Measurements from ENCODE around the gene TMED9. TPM values are rescaled to one million over a fixed set of nuclear protein-coding genes. Genes with fewer than 3 reads are reported as not detected.
A peak's percentile ranks its signal among the peaks of the same experiment; 100 is the strongest.

The TMED9 gene
- total RNA-seq, 4 donors from 2014 or later = 24.3 to 67.2 (median 37.3) TPM

DNA sequence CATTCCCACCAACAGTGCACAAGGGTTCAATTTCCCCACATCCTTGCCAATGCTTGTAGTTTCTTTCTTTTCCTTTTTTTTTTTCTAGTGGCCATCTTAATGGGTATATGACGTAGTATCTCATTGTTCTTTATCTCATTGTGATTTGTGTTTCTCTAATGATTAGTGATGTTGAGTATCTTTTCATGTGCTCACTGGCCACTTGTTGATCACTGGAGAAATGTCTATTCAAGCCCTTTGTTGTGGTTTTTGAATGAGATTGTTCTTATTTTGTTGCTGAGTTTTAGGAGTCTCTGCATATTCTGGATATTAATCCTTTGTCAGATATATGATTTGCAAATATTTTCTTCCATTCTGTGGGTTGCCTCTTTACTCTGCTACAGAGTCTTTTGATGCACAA lies 1.6 kb upstream of the TMED9 start:
- TF ChIP-seq, protein P1, sequence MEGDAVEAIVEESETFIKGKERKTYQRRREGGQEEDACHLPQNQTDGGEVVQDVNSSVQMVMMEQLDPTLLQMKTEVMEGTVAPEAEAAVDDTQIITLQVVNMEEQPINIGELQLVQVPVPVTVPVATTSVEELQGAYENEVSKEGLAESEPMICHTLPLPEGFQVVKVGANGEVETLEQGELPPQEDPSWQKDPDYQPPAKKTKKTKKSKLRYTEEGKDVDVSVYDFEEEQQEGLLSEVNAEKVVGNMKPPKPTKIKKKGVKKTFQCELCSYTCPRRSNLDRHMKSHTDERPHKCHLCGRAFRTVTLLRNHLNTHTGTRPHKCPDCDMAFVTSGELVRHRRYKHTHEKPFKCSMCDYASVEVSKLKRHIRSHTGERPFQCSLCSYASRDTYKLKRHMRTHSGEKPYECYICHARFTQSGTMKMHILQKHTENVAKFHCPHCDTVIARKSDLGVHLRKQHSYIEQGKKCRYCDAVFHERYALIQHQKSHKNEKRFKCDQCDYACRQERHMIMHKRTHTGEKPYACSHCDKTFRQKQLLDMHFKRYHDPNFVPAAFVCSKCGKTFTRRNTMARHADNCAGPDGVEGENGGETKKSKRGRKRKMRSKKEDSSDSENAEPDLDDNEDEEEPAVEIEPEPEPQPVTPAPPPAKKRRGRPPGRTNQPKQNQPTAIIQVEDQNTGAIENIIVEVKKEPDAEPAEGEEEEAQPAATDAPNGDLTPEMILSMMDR (IDR thresholded peaks at IDR 0.05 in 4 of 5, conservative IDR thresholded peaks at IDR 0.05 in 1 of 5) = no peak
- TF ChIP-seq POLR2A (IDR thresholded peaks at IDR 0.05) = no peak
- in situ Hi-C loops (cut with MboI; ENCODE audit: low sequenced_read_pairs in 4 of 4) (no loop called here), intact Hi-C loops (cut with DNase I; ENCODE audit: low total_unique reads) (loop anchor here (10.0 kb wide), 1 partner anchor 564 kb away; the partner anchor contains the start of gene NHP2)
- Histone ChIP-seq H3K27me3 (peaks cover 0 to 4% (median 0%) of the 10 kb centered on the region in 3 donors), H3K36me3 (peaks cover 0 to 22% of the 10 kb centered on the region in 2 donors), H3K27ac (no peak overlapping the region), H3K4me1 (peaks cover 11 to 15% of the 10 kb centered on the region in 2 donors), H3K4me3 (no peak overlapping the region), H3K9me3 (no peaks in the 10 kb centered on the region)
- DNase-seq (no peak), ATAC-seq (no peak)

GRCh38 chr5:177591690-177592009 lies 353 bp upstream of the TMED9 start:
- Histone ChIP-seq H3K27me3 (peaks cover 0 to 4% (median 0%) of the 10 kb centered on the region in 3 donors), H3K4me1 (peaks cover 11 to 15% of the 10 kb centered on the region in 2 donors), H3K9me3 (no peaks in the 10 kb centered on the region), H3K4me3 (peak overlapping the region; percentile 86 to 98 (median 94)), H3K36me3 (peaks cover 0 to 34% of the 10 kb centered on the region in 2 donors), H3K27ac (peak overlapping the region; percentile 79 to 90 (median 86))
- no peak for ATAC-seq
- intact Hi-C loops (cut with DNase I; ENCODE audit: low total_unique reads) (loop anchor here (1.0 to 10.0 kb wide), 3 partner anchors 37 to 563 kb away; partner anchors contain the start of genes DDX41, FAM193B and NHP2), in situ Hi-C loops (cut with MboI; ENCODE audit: low sequenced_read_pairs in 4 of 4) (no loop called here)
- no peak for TF ChIP-seq POLR2A (IDR thresholded peaks at IDR 0.05)
- TF ChIP-seq, protein P1 (IDR thresholded peaks at IDR 0.05 in 4 of 5, conservative IDR thresholded peaks at IDR 0.05 in 1 of 5) = no peak
- no peak for DNase-seq

GRCh38 chr5:177592905-177593304 lies 902 bp downstream of the TMED9 start:
- Histone ChIP-seq H3K9me3 (no peaks in the 10 kb centered on the region), H3K4me1 (peaks cover 11 to 15% of the 10 kb centered on the region in 2 donors), H3K36me3 (peaks cover 0 to 35% of the 10 kb centered on the region in 2 donors), H3K4me3 (peak overlapping the region; percentile 86 to 98 (median 94)), H3K27me3 (peaks cover 0 to 4% (median 0%) of the 10 kb centered on the region in 3 donors), H3K27ac (peak overlapping the region in 1 of 4 donors; percentile 83)
- TF ChIP-seq, protein P1 (IDR thresholded peaks at IDR 0.05 in 4 of 5, conservative IDR thresholded peaks at IDR 0.05 in 1 of 5) = no peak
- no peak for TF ChIP-seq POLR2A (IDR thresholded peaks at IDR 0.05)
- intact Hi-C loops (cut with DNase I; ENCODE audit: low total_unique reads) = loop anchor here (1.0 to 10.0 kb wide), 3 partner anchors 39 to 562 kb away; partner anchors contain the start of genes DDX41, FAM193B and NHP2
- ATAC-seq = no peak
- in situ Hi-C loops (cut with MboI; ENCODE audit: low sequenced_read_pairs in 4 of 4) = no loop called here
- DNase-seq = no peak

DNA sequence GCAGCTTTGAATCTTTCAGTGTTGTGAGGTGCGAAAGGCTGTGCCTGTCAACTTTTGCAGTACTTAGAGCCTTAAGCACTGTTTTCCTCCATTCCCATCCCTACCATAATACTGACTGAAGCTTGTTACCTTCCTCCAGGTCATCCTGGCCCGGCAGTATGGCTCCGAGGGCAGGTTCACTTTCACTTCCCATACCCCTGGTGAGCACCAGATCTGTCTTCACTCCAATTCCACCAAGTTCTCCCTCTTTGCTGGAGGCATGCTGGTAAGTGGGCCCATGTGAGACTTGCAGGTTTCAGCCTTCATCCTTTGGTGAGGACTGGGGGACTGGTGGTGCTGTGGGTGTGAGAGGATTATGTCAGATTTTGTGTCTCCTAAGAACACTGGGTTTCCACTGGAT lies 1.5 kb downstream of the TMED9 start:
- Histone ChIP-seq H3K27ac (no peak overlapping the region), H3K27me3 (peaks cover 0 to 4% (median 0%) of the 10 kb centered on the region in 3 donors), H3K9me3 (no peaks in the 10 kb centered on the region), H3K4me1 (peaks cover 11 to 15% of the 10 kb centered on the region in 2 donors), H3K4me3 (no peak overlapping the region), H3K36me3 (peaks cover 0 to 35% of the 10 kb centered on the region in 2 donors)
- DNase-seq (no peak), ATAC-seq (no peak)
- intact Hi-C loops (cut with DNase I; ENCODE audit: low total_unique reads) = loop anchor here (2.0 to 10.0 kb wide), 2 partner anchors 77 to 561 kb away; partner anchors contain the start of genes DDX41 and NHP2
- TF ChIP-seq, protein P1 (IDR thresholded peaks at IDR 0.05 in 4 of 5, conservative IDR thresholded peaks at IDR 0.05 in 1 of 5) = no peak
- TF ChIP-seq POLR2A (IDR thresholded peaks at IDR 0.05) = no peak
- in situ Hi-C loops (cut with MboI; ENCODE audit: low sequenced_read_pairs in 4 of 4) = no loop called here
